ENCODE measurements around the gene KLF16.

KLF16 gene

GRCh38 chr19:1815605-1816529 lies 47.5 kb downstream of the KLF16 start:
- Mint-ChIP-seq H3K9me3 (no peaks in the 10 kb centered on the region), H3K27me3 (ENCODE audit: low read depth) (peaks cover 7% of the 10 kb centered on the region), H3K4me1 (peaks cover 9% of the 10 kb centered on the region), H3K27ac (no peak overlapping the region), H3K36me3 (ENCODE audit: low read depth) (peaks cover 11% of the 10 kb centered on the region), H3K4me3 (no peak overlapping the region)
- no peak for TF ChIP-seq CTCF (IDR thresholded peaks at IDR 0.05; ENCODE audit: unreplicated experiment in 3 of 3)

- H3K9me3 Mint-ChIP-seq = no peaks in the 10 kb centered on the region
- H3K4me3 Mint-ChIP-seq = no peak overlapping the region
- no peak for TF ChIP-seq CTCF (IDR thresholded peaks at IDR 0.05; ENCODE audit: unreplicated experiment in 3 of 3)
- H3K36me3 Mint-ChIP-seq (ENCODE audit: low read depth) = peaks cover 6% of the 10 kb centered on the region
- no peak overlapping the region for H3K27ac Mint-ChIP-seq
- peaks cover 12% of the 10 kb centered on the region for H3K27me3 Mint-ChIP-seq (ENCODE audit: low read depth)
- peaks cover 9% of the 10 kb centered on the region for H3K4me1 Mint-ChIP-seq
Observed at GRCh38 chr19:1814833-1815604, 48.4 kb downstream of the KLF16 start.

GRCh38 chr19:1814391-1814790 lies 49.0 kb downstream of the KLF16 start:
- H3K9me3 Mint-ChIP-seq = no peaks in the 10 kb centered on the region
- H3K27ac Mint-ChIP-seq = no peak overlapping the region
- H3K36me3 Mint-ChIP-seq (ENCODE audit: low read depth) = peaks cover 5% of the 10 kb centered on the region
- peaks cover 12% of the 10 kb centered on the region for H3K27me3 Mint-ChIP-seq (ENCODE audit: low read depth)
- peaks cover 9% of the 10 kb centered on the region for H3K4me1 Mint-ChIP-seq
- no peak for TF ChIP-seq CTCF (IDR thresholded peaks at IDR 0.05; ENCODE audit: unreplicated experiment in 3 of 3)
- H3K4me3 Mint-ChIP-seq = no peak overlapping the region

- Mint-ChIP-seq H3K27me3 (ENCODE audit: low read depth) (peaks cover 15% of the 10 kb centered on the region), H3K4me1 (peaks cover 9% of the 10 kb centered on the region), H3K36me3 (ENCODE audit: low read depth) (peaks cover 5% of the 10 kb centered on the region), H3K9me3 (no peaks in the 10 kb centered on the region), H3K27ac (peak overlapping the region in 2 of 3 experiments; percentile 35 to 82), H3K4me3 (peak overlapping the region; percentile 86 to 94 (median 92))
- peak in 1 of 3 experiments; percentile 3 for TF ChIP-seq CTCF (IDR thresholded peaks at IDR 0.05; ENCODE audit: unreplicated experiment in 3 of 3)
Observed at GRCh38 chr19:1813192-1814182, 49.9 kb downstream of the KLF16 start.

GRCh38 chr19:1812426-1813191 lies 50.8 kb downstream of the KLF16 start:
- peaks cover 15% of the 10 kb centered on the region for H3K27me3 Mint-ChIP-seq (ENCODE audit: low read depth)
- peak overlapping the region; percentile 35 to 82 (median 74) for H3K27ac Mint-ChIP-seq
- TF ChIP-seq CTCF (IDR thresholded peaks at IDR 0.05; ENCODE audit: unreplicated experiment in 3 of 3) = peak; percentile 64 to 71 (median 65)
- no peaks in the 10 kb centered on the region for H3K9me3 Mint-ChIP-seq
- peak overlapping the region; percentile 86 to 94 (median 92) for H3K4me3 Mint-ChIP-seq
- peaks cover 9% of the 10 kb centered on the region for H3K4me1 Mint-ChIP-seq
- peaks cover 5% of the 10 kb centered on the region for H3K36me3 Mint-ChIP-seq (ENCODE audit: low read depth)
